GM19395 (cell line): Measurements from ENCODE around the gene GRIK1.

ENCODE experiments used
- ATAC-seq: cut with Tn5 transposase; IDR thresholded peaks from one replicate; pipeline ENCODE4 v1.9.1; 2021; ENCODE audit warnings: mild to moderate bottlenecking, moderate library complexity; ENCODE audit not compliant: unreplicated experiment

The GRIK1 gene

GRCh38 chr21:29676395-29676794 lies 263.4 kb downstream of the GRIK1 start:
- ATAC-seq = no peak

GRCh38 chr21:29675451-29675850 lies 264.3 kb downstream of the GRIK1 start:
- no peak for ATAC-seq

GRCh38 chr21:29674343-29674742 lies 265.5 kb downstream of the GRIK1 start:
- no peak for ATAC-seq

- ATAC-seq = no peak
Observed at GRCh38 chr21:29673096-29673610, 266.6 kb downstream of the GRIK1 start.

- no peak for ATAC-seq
Observed at GRCh38 chr21:29671728-29672127, 268.1 kb downstream of the GRIK1 start.

GRCh38 chr21:29670228-29670627 lies 269.6 kb downstream of the GRIK1 start:
- no peak for ATAC-seq

- ATAC-seq = peak; percentile 63
Observed at GRCh38 chr21:29669416-29669815, 270.4 kb downstream of the GRIK1 start.

- no peak for ATAC-seq
Observed at GRCh38 chr21:29667651-29668050, 272.1 kb downstream of the GRIK1 start.

GRCh38 chr21:29664615-29665014 lies 275.2 kb downstream of the GRIK1 start:
- no peak for ATAC-seq

GRCh38 chr21:29661672-29662442 lies 277.9 kb downstream of the GRIK1 start:
- ATAC-seq = no peak

GRCh38 chr21:29660047-29660720 lies 279.6 kb downstream of the GRIK1 start:
- no peak for ATAC-seq

- ATAC-seq = no peak
Observed at GRCh38 chr21:29658934-29659203, 280.9 kb downstream of the GRIK1 start.

- ATAC-seq = no peak
Observed at GRCh38 chr21:29658177-29658933, 281.4 kb downstream of the GRIK1 start.

- no peak for ATAC-seq
Observed at GRCh38 chr21:29657240-29657989, 282.4 kb downstream of the GRIK1 start.

GRCh38 chr21:29656504-29657239 lies 283.1 kb downstream of the GRIK1 start:
- ATAC-seq = no peak

- no peak for ATAC-seq
Observed at GRCh38 chr21:29655577-29655976, 284.2 kb downstream of the GRIK1 start.

- ATAC-seq = no peak
Observed at GRCh38 chr21:29654855-29655254, 284.9 kb downstream of the GRIK1 start.

- no peak for ATAC-seq
Observed at GRCh38 chr21:29654203-29654602, 285.6 kb downstream of the GRIK1 start.

- no peak for ATAC-seq
Observed at GRCh38 chr21:29650523-29651022, 289.2 kb downstream of the GRIK1 start.

GRCh38 chr21:29649406-29649814 lies 290.4 kb downstream of the GRIK1 start:
- no peak for ATAC-seq
